A673 (cell line): ENCODE results near the gene ZC3H12A. TPM values are rescaled to one million over a fixed set of nuclear protein-coding genes. Genes with fewer than 3 reads are reported as not detected.

Source experiments
- BruUV-seq: library from RNA; stranded (reverse); fragments of 400-500 nt; replicated peaks from 2 replicates; lab custom pipeline; 2021; lab: Mats Ljungman, UMichigan
- CTCF ChIA-PET: fragments of 300-600 bp; sonication (Branson Sonifier 250); formaldehyde crosslinking; loops from one replicate; lab custom pipeline; 2022; ENCODE audit warnings: antibody characterized with exemption; lab: Charles Lee
- POLR2A ChIA-PET: fragments of 300-600 bp; sonication (Branson Sonifier 250); formaldehyde crosslinking; loops from one replicate; lab custom pipeline; 2022; ENCODE audit warnings: antibody characterized with exemption; ENCODE audit not compliant: low non-redundant PET; lab: Charles Lee
- DNase-seq: peaks from one replicate; pipeline ENCODE4 v3.0.0-alpha.2; 2015; ENCODE audit warnings: low spot score
- H3K27ac ChIP-seq: fragments of 200-600 bp; sonication (generic); 2 replicates; pipeline ENCODE4 v1.5.1; 2016; ENCODE audit warnings: mixed run types, low read depth, mild to moderate bottlenecking, mixed read lengths, antibody characterized with exemption, low read length; ENCODE audit not compliant: poor library complexity, severe bottlenecking
- H3K27me3 ChIP-seq: fragments of 200-600 bp; sonication (generic); replicated peaks from 2 replicates; pipeline ENCODE4 v1.6.1; 2017; ENCODE audit warnings: mixed run types, low read depth, mild to moderate bottlenecking, mixed read lengths, antibody characterized with exemption, low read length; ENCODE audit not compliant: insufficient read depth, poor library complexity
- H3K36me3 ChIP-seq: fragments of 200-600 bp; sonication (generic); 2 replicates; pipeline ENCODE4 v1.6.1; 2016; ENCODE audit warnings: mixed run types, mild to moderate bottlenecking, mixed read lengths, antibody characterized with exemption, low read length; ENCODE audit not compliant: insufficient read depth, poor library complexity, severe bottlenecking
- H3K4me1 ChIP-seq: fragments of 200-600 bp; sonication (generic); 2 replicates; pipeline ENCODE4 v1.6.1; 2017; ENCODE audit warnings: mixed run types, mild to moderate bottlenecking, mixed read lengths, antibody characterized with exemption, low read length; ENCODE audit not compliant: insufficient read depth, poor library complexity, severe bottlenecking
- H3K4me3 ChIP-seq: fragments of 200-600 bp; sonication (generic); 2 replicates; pipeline ENCODE4 v1.5.1; 2016; ENCODE audit warnings: low read depth, mixed run types, mild to moderate bottlenecking, mixed read lengths, low read length; ENCODE audit not compliant: poor library complexity, severe bottlenecking
- H3K9me3 ChIP-seq: fragments of 200-600 bp; sonication (generic); 2 replicates; pipeline ENCODE4 v1.6.1; 2016; ENCODE audit warnings: mixed run types, low read depth, mild to moderate bottlenecking, mixed read lengths, antibody characterized with exemption, low read length; ENCODE audit not compliant: poor library complexity, severe bottlenecking
- CTCF ChIP-seq: fragments of 300-800, 200-600 bp; sonication (generic); conservative IDR thresholded peaks from 2 replicates; pipeline ENCODE4 v1.5.1; 2017; ENCODE audit warnings: low read depth, mild to moderate bottlenecking, antibody characterized with exemption, low read length, moderate library complexity, mixed read lengths
- EZH2 ChIP-seq: fragments of 200-600 bp; sonication (generic); IDR thresholded peaks from 2 replicates; pipeline ENCODE4 v1.6.1; 2017; ENCODE audit warnings: borderline replicate concordance, low read depth, mild to moderate bottlenecking, mixed read lengths, antibody characterized with exemption, low read length; ENCODE audit not compliant: poor library complexity, severe bottlenecking
- intact Hi-C: fragments of 100-400 bp; cut with micrococcal nuclease; formaldehyde crosslinking; loops from one replicate; pipeline ENCODE4 v1.10.0; 2022; ENCODE audit not compliant: unreplicated experiment
- total RNA-seq: library from RNA; stranded (reverse); gene quantifications from 2 replicates; pipeline ENCODE4 v1.2.3, GENCODE V29; 2021

ZC3H12A gene
- total RNA-seq, 1 experiment from 2014 or later: 5.4 TPM

GRCh38 chr1:37448185-37448584 lies 26.2 kb upstream of the ZC3H12A start:
- ChIA-PET CTCF (no interaction called here), POLR2A (no interaction called here)
- intact Hi-C loops: no loop called here
- Histone ChIP-seq H3K27ac (no peak overlapping the region), H3K4me1 (no peaks in the 10 kb centered on the region), H3K9me3 (no peaks in the 10 kb centered on the region), H3K4me3 (no peak overlapping the region), H3K36me3 (no peaks in the 10 kb centered on the region), H3K27me3 (no peaks in the 10 kb centered on the region)
- DNase-seq: no peak
- TF ChIP-seq CTCF: no peak
- TF ChIP-seq EZH2: no peak
- BruUV-seq: no TSS peak

- Histone ChIP-seq H3K27ac (no peak overlapping the region), H3K4me3 (no peak overlapping the region), H3K27me3 (no peaks in the 10 kb centered on the region), H3K36me3 (no peaks in the 10 kb centered on the region), H3K9me3 (no peaks in the 10 kb centered on the region), H3K4me1 (no peaks in the 10 kb centered on the region)
- CTCF ChIA-PET: interaction anchor here (1.6 kb wide), 1 partner anchor 38 kb away, joined by 4 read pairs; no protein-coding TSS in a partner anchor
- intact Hi-C loops: no loop called here
- no TSS peak for BruUV-seq
- TF ChIP-seq EZH2 (no peak), CTCF (no peak)
- DNase-seq: no peak
- POLR2A ChIA-PET: interaction anchor here (0.6 to 0.7 kb wide), 2 partner anchors 65 to 1050 kb away, joined by 3 to 15 read pairs; partner anchors contain the start of gene MEAF6
Measured at GRCh38 chr1:37448691-37449417, 25.5 kb upstream of the ZC3H12A start.

- Histone ChIP-seq H3K4me1 (no peaks in the 10 kb centered on the region), H3K27me3 (no peaks in the 10 kb centered on the region), H3K27ac (no peak overlapping the region), H3K9me3 (no peaks in the 10 kb centered on the region), H3K36me3 (no peaks in the 10 kb centered on the region), H3K4me3 (no peak overlapping the region)
- intact Hi-C loops: no loop called here
- DNase-seq: no peak
- CTCF ChIA-PET: interaction anchor here (1.6 kb wide), 1 partner anchor 37 kb away, joined by 4 read pairs; no protein-coding TSS in a partner anchor
- POLR2A ChIA-PET: no interaction called here
- no TSS peak for BruUV-seq
- no peak for TF ChIP-seq CTCF
- TF ChIP-seq EZH2: no peak
Measured at GRCh38 chr1:37449936-37450335, 24.4 kb upstream of the ZC3H12A start.
